ENCODE results near the gene THBS4. TPM values are rescaled to one million over a fixed set of nuclear protein-coding genes. Genes with fewer than 3 reads are reported as not detected.

THBS4 gene
- total RNA-seq (2014; rRNA removed; shearing (Covaris generic); ENCODE audit: low replicate concordance) = 2.0 and 3.9 TPM in 2 replicates

- Histone ChIP-seq H3K4me3 (ENCODE audit: low read length) (no peak within 1 kb of the TSS; the same call in 1 of the 2 replicates), H3K9me2 (replicated peaks; ENCODE audit: insufficient read depth, low read length) (no peaks in the 10 kb centered on the region), H4K20me1 (ENCODE audit: insufficient read depth, low read depth, low read length) (no peaks in the 10 kb centered on the region), H3K79me2 (ENCODE audit: low read length) (no peaks in the 10 kb centered on the region), H3K27me3 (ENCODE audit: low read length) (no peaks in the 10 kb centered on the region), H3K36me3 (ENCODE audit: insufficient read depth, low read length) (no peaks in the 10 kb centered on the region), H3K9me3 (ENCODE audit: low read length) (no peaks in the 10 kb centered on the region), H2AFZ (ENCODE audit: low read length) (no peak within 1 kb of the TSS), H3K4me2 (ENCODE audit: low read depth, low read length, poor library complexity, severe bottlenecking) (peak within 1 kb of the TSS; percentile 67), H3K9ac (ENCODE audit: low read length) (no peak within 1 kb of the TSS), H3K4me1 (ENCODE audit: low read length) (peaks cover 44% of the 10 kb centered on the region), H3K27ac (ENCODE audit: low read length) (peak within 1 kb of the TSS; percentile 83; the same call in 1 of the 2 replicates)
- no peak for DNase-seq
These were observed at the start of gene THBS4 for GRCh38 chr5:80034962-80035821. TSS of gene THBS4 (plus strand) at chr5:80035348. CDS start at chr5:80035538, 190 bp downstream.

- no peak overlapping the region for H3K4me2 ChIP-seq (ENCODE audit: low read depth, low read length, poor library complexity, severe bottlenecking)
- no peak for DNase-seq
- H3K79me2 ChIP-seq (ENCODE audit: low read length) = peaks cover 18% of the 10 kb centered on the region
- no peak overlapping the region for H2AFZ ChIP-seq (ENCODE audit: low read length)
- no peak overlapping the region for H3K4me3 ChIP-seq (ENCODE audit: low read length)
- H3K9me3 ChIP-seq (ENCODE audit: low read length) = no peaks in the 10 kb centered on the region
- H3K27ac ChIP-seq (ENCODE audit: low read length) = no peak overlapping the region
- H3K36me3 ChIP-seq (ENCODE audit: insufficient read depth, low read length) = peaks cover 34% of the 10 kb centered on the region
- H3K9me2 ChIP-seq (replicated peaks; ENCODE audit: insufficient read depth, low read length) = no peaks in the 10 kb centered on the region
- no peaks in the 10 kb centered on the region for H3K27me3 ChIP-seq (ENCODE audit: low read length)
- H4K20me1 ChIP-seq (ENCODE audit: insufficient read depth, low read depth, low read length) = no peaks in the 10 kb centered on the region
- no peak overlapping the region for H3K9ac ChIP-seq (ENCODE audit: low read length)
- peaks cover 40% of the 10 kb centered on the region for H3K4me1 ChIP-seq (ENCODE audit: low read length)
These were observed 48.9 kb upstream of the THBS4 start for GRCh38 chr5:79986260-79986659.

- peaks cover 28% of the 10 kb centered on the region for H3K4me1 ChIP-seq (ENCODE audit: low read length)
- peak overlapping the region; percentile 90 for H3K9ac ChIP-seq (ENCODE audit: low read length)
- DNase-seq = peak; percentile 47
- H3K79me2 ChIP-seq (ENCODE audit: low read length) = peaks cover 26% of the 10 kb centered on the region
- H2AFZ ChIP-seq (ENCODE audit: low read length) = no peak overlapping the region
- no peaks in the 10 kb centered on the region for H4K20me1 ChIP-seq (ENCODE audit: insufficient read depth, low read depth, low read length)
- no peaks in the 10 kb centered on the region for H3K27me3 ChIP-seq (ENCODE audit: low read length)
- peak overlapping the region; percentile 83 for H3K27ac ChIP-seq (ENCODE audit: low read length)
- H3K4me3 ChIP-seq (ENCODE audit: low read length) = peak overlapping the region; percentile 92
- peak overlapping the region; percentile 86 for H3K4me2 ChIP-seq (ENCODE audit: low read depth, low read length, poor library complexity, severe bottlenecking)
- no peaks in the 10 kb centered on the region for H3K9me3 ChIP-seq (ENCODE audit: low read length)
- no peaks in the 10 kb centered on the region for H3K9me2 ChIP-seq (replicated peaks; ENCODE audit: insufficient read depth, low read length)
- peaks cover 12% of the 10 kb centered on the region; the same call in 1 of the 2 replicates for H3K36me3 ChIP-seq (ENCODE audit: insufficient read depth, low read length)
These were observed 44.9 kb upstream of the THBS4 start for GRCh38 chr5:79990205-79990597.

- Histone ChIP-seq H3K4me2 (ENCODE audit: low read depth, low read length, poor library complexity, severe bottlenecking) (peak within 1 kb of the TSS; percentile 86), H3K9ac (ENCODE audit: low read length) (peak within 1 kb of the TSS; percentile 90), H3K4me3 (ENCODE audit: low read length) (peak within 1 kb of the TSS; percentile 92), H2AFZ (ENCODE audit: low read length) (peak within 1 kb of the TSS; percentile 78), H3K36me3 (ENCODE audit: insufficient read depth, low read length) (peaks cover 12% of the 10 kb centered on the region; the same call in 1 of the 2 replicates), H3K27ac (ENCODE audit: low read length) (peak within 1 kb of the TSS; percentile 83), H3K79me2 (ENCODE audit: low read length) (peaks cover 26% of the 10 kb centered on the region), H3K4me1 (ENCODE audit: low read length) (peaks cover 28% of the 10 kb centered on the region), H3K9me2 (replicated peaks; ENCODE audit: insufficient read depth, low read length) (no peaks in the 10 kb centered on the region), H3K27me3 (ENCODE audit: low read length) (no peaks in the 10 kb centered on the region), H3K9me3 (ENCODE audit: low read length) (no peaks in the 10 kb centered on the region), H4K20me1 (ENCODE audit: insufficient read depth, low read depth, low read length) (no peaks in the 10 kb centered on the region)
- DNase-seq = peak; percentile 98
These were observed 44.3 kb upstream of the THBS4 start, which contains the start of gene MTX3 for GRCh38 chr5:79990598-79991507. TSS of gene MTX3 (minus strand) at chr5:79991262. CDS start at chr5:79991238, 24 bp downstream.

GRCh38 chr5:79992891-79993657 is 42.1 kb upstream of the THBS4 start:
- Histone ChIP-seq H3K27ac (ENCODE audit: low read length) (no peak overlapping the region), H3K36me3 (ENCODE audit: insufficient read depth, low read length) (peaks cover 5% of the 10 kb centered on the region; the same call in 1 of the 2 replicates), H3K79me2 (ENCODE audit: low read length) (peaks cover 26% of the 10 kb centered on the region), H3K9ac (ENCODE audit: low read length) (no peak overlapping the region), H3K27me3 (ENCODE audit: low read length) (no peaks in the 10 kb centered on the region), H3K9me3 (ENCODE audit: low read length) (no peaks in the 10 kb centered on the region), H4K20me1 (ENCODE audit: insufficient read depth, low read depth, low read length) (no peaks in the 10 kb centered on the region), H3K9me2 (replicated peaks; ENCODE audit: insufficient read depth, low read length) (no peaks in the 10 kb centered on the region), H3K4me2 (ENCODE audit: low read depth, low read length, poor library complexity, severe bottlenecking) (no peak overlapping the region), H3K4me1 (ENCODE audit: low read length) (peaks cover 28% of the 10 kb centered on the region), H3K4me3 (ENCODE audit: low read length) (no peak overlapping the region), H2AFZ (ENCODE audit: low read length) (no peak overlapping the region)
- DNase-seq = no peak

- no peak overlapping the region for H3K9ac ChIP-seq (ENCODE audit: low read length)
- no peaks in the 10 kb centered on the region for H3K79me2 ChIP-seq (ENCODE audit: low read length)
- H3K27me3 ChIP-seq (ENCODE audit: low read length) = no peaks in the 10 kb centered on the region
These were observed 35.4 kb upstream of the THBS4 start for GRCh38 chr5:79999722-80000121.

GRCh38 chr5:80002677-80003076 is 32.5 kb upstream of the THBS4 start:
- no peak for DNase-seq
- Histone ChIP-seq H3K36me3 (ENCODE audit: insufficient read depth, low read length) (no peaks in the 10 kb centered on the region), H3K9me2 (replicated peaks; ENCODE audit: insufficient read depth, low read length) (no peaks in the 10 kb centered on the region), H3K4me3 (ENCODE audit: low read length) (no peak overlapping the region), H3K27me3 (ENCODE audit: low read length) (no peaks in the 10 kb centered on the region), H3K27ac (ENCODE audit: low read length) (no peak overlapping the region), H2AFZ (ENCODE audit: low read length) (no peak overlapping the region), H4K20me1 (ENCODE audit: insufficient read depth, low read depth, low read length) (no peaks in the 10 kb centered on the region), H3K4me2 (ENCODE audit: low read depth, low read length, poor library complexity, severe bottlenecking) (no peak overlapping the region), H3K79me2 (ENCODE audit: low read length) (no peaks in the 10 kb centered on the region), H3K9me3 (ENCODE audit: low read length) (no peaks in the 10 kb centered on the region), H3K9ac (ENCODE audit: low read length) (no peak overlapping the region), H3K4me1 (ENCODE audit: low read length) (no peaks in the 10 kb centered on the region)

More at GRCh38 chr5:79999722-80000121, 35.4 kb upstream of the THBS4 start:
- H4K20me1 ChIP-seq (ENCODE audit: insufficient read depth, low read depth, low read length) = no peaks in the 10 kb centered on the region
- H3K9me2 ChIP-seq (replicated peaks; ENCODE audit: insufficient read depth, low read length) = no peaks in the 10 kb centered on the region
- no peak for DNase-seq
- H3K4me1 ChIP-seq (ENCODE audit: low read length) = no peaks in the 10 kb centered on the region
- no peak overlapping the region for H3K4me3 ChIP-seq (ENCODE audit: low read length)
- H3K9me3 ChIP-seq (ENCODE audit: low read length) = no peaks in the 10 kb centered on the region
- H3K4me2 ChIP-seq (ENCODE audit: low read depth, low read length, poor library complexity, severe bottlenecking) = no peak overlapping the region
- no peak overlapping the region for H3K27ac ChIP-seq (ENCODE audit: low read length)
- no peak overlapping the region for H2AFZ ChIP-seq (ENCODE audit: low read length)
- no peaks in the 10 kb centered on the region for H3K36me3 ChIP-seq (ENCODE audit: insufficient read depth, low read length)
